Amniotic epithelial cell (primary cell): ENCODE data around the gene ACSS3.
"Not testable (repeated sequence)": the region's sequence is repeated elsewhere in the genome, so short reads cannot be mapped to it uniquely, and the experiment has no call there.

ENCODE experiments used
- DNase-seq: peaks from one replicate; pipeline ENCODE4 v3.0.0-alpha.2; 2010; ENCODE audit warnings: low read depth

Gene ACSS3

GRCh38 chr12:81167694-81168093 lies 89.8 kb downstream of the ACSS3 start:
- DNase-seq: peak; percentile 38

DNA sequence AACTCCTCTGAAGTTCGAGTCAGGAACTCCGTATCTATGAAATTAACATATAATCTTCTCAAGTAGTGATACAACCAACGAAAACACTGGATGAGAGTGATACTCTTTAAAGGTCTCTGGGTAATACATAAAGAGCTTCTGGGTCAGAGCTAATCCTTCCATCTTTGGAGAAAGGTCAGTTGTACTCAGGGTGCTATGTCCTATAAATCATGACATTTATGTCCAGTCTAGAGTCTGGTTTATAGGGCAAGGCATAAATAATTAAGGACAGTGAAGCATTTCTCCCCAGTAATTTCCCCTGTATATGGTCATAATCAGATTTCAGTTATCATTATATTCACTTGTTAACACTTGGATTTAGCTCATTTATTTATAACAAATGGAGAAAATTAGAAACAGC lies 90.6 kb downstream of the ACSS3 start:
- no peak for DNase-seq

DNA sequence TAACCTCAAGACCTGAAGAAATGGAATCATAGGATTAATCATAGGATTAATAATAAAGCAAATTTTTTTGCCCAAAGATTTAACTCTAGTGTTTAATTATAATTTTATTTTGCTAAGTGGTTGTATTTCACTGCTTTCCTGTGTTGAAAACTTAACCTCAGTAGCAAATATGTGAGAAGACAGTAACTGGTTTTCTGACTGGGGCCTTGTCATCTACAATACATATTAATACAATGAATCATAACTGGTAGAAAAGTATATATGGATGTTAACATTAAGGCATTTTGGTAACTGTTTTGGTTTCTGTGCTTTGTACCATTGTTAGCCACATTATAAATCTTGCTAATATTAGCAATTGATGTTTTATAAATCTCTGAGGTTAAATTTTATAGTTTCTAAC lies 92.2 kb downstream of the ACSS3 start:
- DNase-seq: peak; percentile 11

- DNase-seq: no peak
Observed at GRCh38 chr12:81172851-81173250, 95.0 kb downstream of the ACSS3 start.

- no peak for DNase-seq
Observed at GRCh38 chr12:81174664-81175063, 96.8 kb downstream of the ACSS3 start.

DNA sequence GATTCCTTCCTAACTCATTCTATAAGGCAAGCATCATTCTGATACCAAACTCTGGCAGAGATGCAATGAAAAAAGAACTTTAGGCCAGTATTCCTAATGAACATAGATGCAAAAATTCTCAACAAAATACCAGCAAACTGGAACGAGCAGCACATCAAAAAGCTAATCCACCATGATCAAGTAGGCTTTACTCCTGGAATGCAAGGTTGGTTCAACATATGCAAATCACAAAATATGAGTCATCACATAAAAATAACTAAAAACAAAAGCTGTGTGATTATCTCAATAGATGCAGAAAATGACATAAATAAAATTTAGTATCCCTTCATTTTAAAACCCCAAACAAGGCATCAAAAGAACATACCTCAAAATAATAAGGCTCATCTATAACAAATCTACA lies 98.9 kb downstream of the ACSS3 start:
- DNase-seq: peak; percentile 33

GRCh38 chr12:81181691-81182090 lies 103.8 kb downstream of the ACSS3 start:
- peak; percentile 25 for DNase-seq

GRCh38 chr12:81187686-81188085 lies 109.8 kb downstream of the ACSS3 start:
- no peak for DNase-seq

GRCh38 chr12:81196595-81196994 lies 118.7 kb downstream of the ACSS3 start:
- DNase-seq: no peak

DNA sequence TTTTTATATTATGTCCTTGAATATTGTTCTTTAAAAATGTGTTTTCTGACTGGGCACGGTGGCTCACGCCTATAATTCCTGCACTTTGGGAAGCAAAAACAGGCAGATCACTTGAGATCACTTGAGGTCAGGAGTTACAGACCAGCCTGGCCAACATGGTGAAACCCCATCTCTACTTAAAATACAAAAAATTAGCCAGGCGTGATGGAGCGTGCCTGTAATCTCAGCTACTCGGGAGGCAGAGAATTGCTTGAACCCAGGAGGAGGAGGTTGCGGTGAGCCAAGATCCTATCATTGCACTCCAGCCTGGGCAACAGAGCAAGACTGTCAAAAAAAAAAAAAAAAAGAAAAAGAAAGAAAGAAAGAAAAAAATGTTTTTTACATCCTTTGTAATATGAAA lies 122.7 kb downstream of the ACSS3 start:
- DNase-seq: not testable (repeated sequence)

GRCh38 chr12:81203671-81204204 lies 125.9 kb downstream of the ACSS3 start:
- no peak for DNase-seq

DNA sequence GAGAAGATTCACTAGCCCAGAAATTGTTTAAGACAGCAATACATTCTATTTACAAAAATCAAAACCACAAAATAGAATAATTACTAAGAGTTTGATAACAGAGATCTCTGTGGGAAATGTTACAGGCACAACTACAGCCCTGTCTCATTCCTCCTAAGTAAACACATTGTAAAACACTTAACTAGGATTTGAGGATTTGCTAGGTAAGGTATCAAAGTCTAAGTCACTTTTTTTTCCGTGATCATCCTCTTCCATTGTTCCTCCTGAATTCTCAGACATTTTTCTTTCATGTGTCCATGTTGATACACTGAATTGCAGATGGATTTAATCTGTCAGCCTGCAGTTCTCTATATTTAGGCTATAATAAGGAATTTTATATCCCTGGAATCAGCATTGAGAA lies 127.5 kb downstream of the ACSS3 start:
- no peak for DNase-seq

DNA sequence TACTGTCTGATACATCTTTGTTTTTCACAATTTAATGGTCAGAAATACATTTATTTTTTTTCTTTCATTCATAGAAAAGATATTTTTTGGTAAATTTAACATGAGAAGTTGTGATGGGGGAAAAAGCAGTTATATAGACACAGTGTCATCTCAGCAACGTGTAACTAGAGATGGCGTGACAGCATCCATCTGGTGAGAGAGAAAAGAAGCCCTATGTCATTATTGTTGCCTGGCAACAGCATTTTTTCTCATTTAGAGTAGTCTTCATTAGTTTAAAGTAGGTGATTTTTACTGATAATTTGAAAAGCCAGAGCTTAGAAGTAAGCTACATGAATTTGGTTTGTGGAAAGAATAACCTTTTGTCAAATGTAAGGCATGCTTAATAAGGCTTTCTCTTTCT lies 128.6 kb downstream of the ACSS3 start:
- DNase-seq: no peak

GRCh38 chr12:81207173-81207572 lies 129.3 kb downstream of the ACSS3 start:
- no peak for DNase-seq

GRCh38 chr12:81207664-81208063 lies 129.8 kb downstream of the ACSS3 start:
- DNase-seq: no peak

DNA sequence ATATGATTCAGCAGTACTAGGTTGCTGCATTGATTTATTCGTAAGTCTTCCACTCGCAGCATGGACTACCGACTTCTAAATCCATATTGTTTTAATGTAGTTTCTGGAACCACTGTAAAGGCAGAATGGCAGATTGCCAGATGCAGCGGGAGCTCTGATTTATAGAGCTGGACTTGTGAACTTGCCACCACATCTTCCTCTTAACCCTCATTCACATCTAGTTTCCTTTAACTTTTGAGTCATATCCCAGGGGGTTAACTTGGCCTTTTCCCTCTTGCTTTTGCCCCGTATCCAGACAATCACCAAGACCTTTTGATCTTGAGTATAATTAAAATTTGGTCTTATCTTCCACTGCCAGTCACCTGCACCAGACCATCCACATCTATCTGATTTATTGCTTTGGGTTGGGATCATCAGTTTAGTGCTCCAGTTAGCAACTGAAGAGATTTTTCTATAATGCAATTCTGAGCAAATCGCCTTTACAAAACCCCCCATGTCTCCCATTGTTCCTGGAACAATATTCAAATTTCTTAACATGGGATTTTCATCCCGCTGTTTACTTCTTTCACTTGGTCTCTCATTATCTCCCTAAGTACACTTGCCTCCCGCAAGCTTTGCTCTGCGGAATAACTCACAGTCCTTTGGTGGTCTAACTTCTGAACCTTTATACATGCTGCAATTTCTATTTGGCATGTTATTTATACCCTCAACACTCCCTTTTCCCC lies 130.5 kb downstream of the ACSS3 start:
- no peak for DNase-seq

GRCh38 chr12:81209012-81209411 lies 131.1 kb downstream of the ACSS3 start:
- DNase-seq: peak; percentile 21

GRCh38 chr12:81209772-81210225 lies 131.9 kb downstream of the ACSS3 start:
- peak; percentile 69 for DNase-seq

- DNase-seq: no peak
Observed at GRCh38 chr12:81211306-81211705, 133.4 kb downstream of the ACSS3 start.

DNA sequence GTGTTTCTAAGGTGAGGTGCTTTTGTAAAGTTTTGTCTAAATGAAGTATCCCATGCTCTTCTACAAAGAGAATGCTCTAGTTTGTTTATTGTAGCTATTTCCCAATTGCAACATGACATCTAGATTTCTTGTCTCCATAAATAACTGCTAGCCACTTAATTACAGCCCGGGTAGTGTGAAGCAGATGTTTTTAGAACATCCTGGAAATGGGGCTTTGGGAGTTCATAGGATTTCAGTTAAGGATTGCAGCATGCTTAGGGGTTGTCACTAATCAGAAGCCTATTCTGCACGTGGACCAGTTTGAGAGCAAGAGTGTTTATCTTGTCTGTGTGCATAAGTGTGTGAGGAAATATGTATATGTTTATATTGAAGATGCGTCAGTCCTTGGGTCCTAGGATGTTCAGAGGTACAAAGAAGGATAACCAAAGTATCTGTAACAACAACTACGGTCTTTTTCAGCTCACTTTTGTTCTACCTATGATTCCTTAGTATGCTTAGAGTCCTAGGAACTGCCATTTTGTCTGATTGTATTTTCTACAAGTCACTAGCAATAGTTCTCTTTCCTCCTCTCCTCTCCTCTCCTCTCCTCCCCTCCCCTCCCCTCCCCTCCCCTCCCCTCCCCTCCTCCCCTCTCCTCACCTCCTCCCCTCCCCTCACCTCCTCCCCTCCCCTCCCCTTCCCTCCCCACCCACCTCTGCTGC lies 135.3 kb downstream of the ACSS3 start:
- DNase-seq: peak; percentile 29

DNA sequence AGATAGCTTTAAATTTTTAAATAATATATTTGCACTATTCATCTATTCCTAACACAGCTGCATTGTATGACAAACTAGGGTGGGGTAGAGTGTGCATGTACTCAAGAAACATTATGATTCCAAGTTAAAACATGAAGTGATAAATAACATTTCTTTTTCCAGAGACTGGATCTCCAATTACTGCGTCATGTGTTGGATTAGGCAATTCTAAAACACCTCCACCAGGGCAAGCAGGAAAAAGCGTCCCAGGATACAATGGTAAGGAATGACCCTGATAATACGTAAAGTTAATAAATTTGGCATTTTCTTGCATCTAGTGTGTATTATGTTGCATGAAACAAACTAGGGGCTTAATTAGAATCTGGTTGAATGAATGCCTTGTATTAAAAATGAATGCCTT lies 138.9 kb downstream of the ACSS3 start:
- no peak for DNase-seq

- no peak for DNase-seq
Observed at GRCh38 chr12:81221681-81222080, 143.8 kb downstream of the ACSS3 start.

- no peak for DNase-seq
Observed at GRCh38 chr12:81222846-81223592, 145.1 kb downstream of the ACSS3 start.
